GM18909 (cell line): ENCODE data around the gene ANTXRL.
"Not testable (repeated sequence)": the region's sequence is repeated elsewhere in the genome, so short reads cannot be mapped to it uniquely, and the experiment has no call there.

Experiments
- ATAC-seq: cut with Tn5 transposase; IDR thresholded peaks from one replicate; pipeline ENCODE4 v1.9.1; 2021; ENCODE audit warnings: mild to moderate bottlenecking; ENCODE audit not compliant: unreplicated experiment, poor library complexity

ANTXRL gene

DNA sequence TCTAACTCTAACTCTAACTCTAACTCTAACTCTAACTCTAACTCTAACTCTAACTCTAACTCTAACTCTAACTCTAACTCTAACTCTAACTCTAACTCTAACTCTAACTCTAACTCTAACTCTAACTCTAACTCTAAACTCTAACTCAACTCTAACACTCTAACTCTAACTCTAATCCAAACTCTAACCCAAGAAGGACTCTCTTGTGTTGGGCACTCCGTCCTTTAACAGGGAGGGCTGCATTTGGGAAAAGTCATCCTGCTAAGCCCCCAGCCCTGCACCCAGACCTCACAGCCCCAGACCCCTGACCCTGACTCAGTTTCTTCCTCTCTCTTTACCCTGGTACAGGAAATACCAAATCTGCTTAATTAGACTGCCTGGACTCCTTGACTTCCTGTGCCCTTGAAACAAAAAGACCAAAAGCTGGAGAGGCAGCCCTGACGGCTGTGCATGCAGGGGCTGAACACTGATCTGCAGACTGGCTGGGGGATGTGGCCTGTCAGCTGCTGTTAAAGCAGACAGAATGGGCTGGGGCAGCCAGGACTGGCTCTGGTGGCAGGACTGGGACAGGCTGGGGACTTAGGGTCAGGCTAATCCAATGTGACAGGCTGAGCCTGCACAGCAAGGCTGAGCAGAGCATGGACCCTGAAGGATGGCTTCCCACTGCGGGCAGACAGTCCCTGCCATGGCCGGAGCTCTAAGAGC, 14.8 kb upstream of the ANTXRL start:
- ATAC-seq, result not testable (repeated sequence)

DNA sequence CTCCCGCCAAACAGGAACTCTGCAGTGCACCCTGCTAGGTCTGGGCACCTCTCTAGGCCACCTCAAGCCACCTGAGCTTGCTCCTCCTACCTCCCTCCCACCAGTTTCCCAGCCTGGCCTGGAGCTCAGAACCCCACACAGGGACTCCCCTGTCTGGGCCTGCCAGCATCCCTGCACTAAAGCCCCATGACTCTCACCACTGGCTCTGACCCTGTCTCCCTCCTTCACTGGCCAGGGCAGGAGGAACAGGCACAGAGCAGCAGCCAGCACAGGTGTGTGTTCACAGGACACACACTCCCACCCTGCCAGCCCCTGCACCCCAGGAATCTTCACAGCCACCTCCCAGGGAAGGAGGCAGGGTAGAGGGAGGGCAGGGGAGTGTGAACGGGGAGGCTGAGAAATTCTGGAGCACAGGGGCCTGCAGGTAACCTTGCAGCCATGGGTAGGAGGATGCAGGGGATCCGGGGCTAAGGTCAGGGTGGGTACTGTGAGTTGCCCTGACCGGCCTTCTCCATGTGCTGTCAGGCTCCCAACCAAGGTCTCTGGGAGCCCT, 13.9 kb upstream of the ANTXRL start:
- no peak for ATAC-seq

DNA sequence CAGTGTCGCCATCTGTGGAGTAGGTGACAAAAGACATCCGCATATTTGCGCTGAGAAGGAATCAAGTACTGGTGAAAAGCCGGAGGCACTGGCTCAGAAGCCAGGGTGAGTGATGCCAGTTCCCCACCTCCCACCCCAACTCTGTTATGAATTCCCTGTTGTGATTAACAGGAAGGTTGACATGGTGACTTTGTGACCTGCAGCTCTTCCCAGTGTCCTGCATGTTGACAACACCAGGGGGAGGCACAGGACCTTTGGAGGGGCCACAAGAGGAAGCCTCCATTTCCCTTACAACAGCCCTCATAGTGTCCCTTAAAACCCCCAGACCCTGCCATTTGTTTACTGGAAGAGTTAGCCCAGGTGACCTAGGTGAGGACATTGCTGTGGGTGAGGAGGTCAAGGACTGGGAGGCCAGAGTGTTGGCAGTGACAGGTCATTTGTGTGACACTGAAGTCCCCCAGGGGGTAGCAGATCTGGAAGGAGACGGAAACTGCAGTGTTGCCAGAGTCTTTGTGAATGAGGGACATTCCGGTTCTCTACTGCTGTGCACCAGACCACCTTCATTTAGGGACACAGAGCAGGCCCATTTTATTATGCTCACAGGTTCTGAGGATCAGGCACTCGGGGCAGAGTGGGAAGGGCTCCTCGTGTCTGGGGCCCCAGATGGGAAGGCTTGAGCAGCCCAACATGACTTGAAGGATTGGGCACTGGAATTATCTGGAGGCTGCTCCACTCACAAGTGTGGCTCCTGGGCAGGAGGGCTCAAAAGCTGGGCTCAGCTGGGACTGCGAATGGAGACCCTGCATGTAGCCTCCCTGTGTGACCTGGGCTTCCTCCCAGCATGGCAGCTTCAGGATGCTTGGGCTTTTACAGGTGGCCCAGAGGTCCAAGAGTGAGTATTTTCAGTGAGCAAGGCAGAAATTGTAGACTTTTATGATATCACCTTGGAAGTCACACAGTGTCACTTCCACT, 13.0 kb upstream of the ANTXRL start:
- ATAC-seq, result no peak

DNA sequence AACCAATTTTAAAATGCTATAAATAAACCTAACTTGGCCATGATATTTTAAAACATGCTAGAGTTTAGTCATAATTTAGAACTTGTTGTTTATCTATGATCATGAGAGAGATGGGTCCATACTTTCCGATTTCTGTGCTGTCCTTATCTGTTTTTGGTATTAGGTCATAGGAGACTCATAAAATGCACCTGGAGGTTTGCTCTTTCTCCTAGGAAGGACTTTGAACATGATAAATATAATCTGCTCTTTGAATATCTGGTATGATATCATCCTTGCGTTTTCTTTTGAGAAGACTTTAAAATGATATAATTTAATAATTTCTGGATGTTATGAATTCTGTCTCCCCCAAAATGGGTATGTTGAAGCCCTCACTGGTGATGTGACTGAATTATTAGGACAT, 9.0 kb upstream of the ANTXRL start:
- ATAC-seq, result no peak

DNA sequence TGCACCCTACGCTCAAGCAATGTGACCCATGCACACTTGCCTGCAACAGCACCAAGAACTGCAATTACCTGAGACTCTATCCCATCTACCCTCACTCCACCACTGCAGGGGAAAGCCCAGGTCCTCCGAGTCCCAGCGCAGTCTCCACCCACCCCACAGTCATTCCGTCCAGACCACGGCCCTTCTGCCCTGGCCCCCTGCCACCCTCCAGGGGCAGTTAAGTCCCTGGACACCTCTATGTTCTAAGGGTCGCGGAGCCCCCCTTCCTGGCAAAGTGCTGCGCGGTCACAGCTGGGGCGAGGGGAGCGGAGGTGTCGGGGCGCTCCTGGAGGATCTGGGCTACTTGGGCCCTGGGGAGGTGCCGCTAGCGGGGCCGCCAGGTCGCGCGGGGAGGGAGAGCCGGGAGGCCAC, 4.4 kb upstream of the ANTXRL start:
- not testable (repeated sequence) for ATAC-seq

DNA sequence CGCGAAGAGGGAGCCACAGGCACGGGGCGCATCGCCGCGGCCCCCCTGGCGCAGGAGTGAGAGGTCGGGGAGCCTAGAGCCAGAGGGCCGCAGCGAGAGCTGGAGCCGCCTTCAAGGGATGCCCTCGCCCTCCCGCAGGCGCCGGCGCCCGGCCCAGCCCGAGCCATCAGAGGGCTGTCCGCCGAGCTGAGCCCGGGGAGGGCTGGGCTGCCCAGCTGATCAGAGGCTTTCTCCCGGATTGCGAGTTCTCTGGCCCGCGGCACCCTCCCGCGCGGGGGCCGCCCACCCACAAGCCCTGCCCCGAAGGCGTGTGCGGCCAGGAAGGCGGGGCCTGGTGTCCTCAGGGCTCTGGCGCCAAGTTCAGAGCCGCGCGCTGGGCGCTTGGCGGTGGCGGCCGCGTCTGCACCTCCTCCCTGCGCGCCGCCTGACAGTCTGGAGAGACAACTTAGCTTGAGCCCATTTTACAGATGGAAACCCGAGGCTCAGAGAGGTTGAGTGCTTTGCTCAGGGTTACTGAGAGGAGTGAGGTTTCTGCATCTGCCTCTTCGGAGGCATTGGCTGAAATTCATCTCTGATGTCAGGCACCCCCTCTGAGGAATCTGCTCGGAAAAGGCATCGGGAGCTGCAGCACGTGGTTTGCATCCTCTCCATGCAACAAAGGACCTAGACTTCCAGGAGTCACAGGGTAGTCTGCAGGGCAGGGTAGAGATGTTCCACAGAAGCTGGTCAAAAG, 3.8 kb upstream of the ANTXRL start:
- ATAC-seq, result peak; percentile 36

DNA sequence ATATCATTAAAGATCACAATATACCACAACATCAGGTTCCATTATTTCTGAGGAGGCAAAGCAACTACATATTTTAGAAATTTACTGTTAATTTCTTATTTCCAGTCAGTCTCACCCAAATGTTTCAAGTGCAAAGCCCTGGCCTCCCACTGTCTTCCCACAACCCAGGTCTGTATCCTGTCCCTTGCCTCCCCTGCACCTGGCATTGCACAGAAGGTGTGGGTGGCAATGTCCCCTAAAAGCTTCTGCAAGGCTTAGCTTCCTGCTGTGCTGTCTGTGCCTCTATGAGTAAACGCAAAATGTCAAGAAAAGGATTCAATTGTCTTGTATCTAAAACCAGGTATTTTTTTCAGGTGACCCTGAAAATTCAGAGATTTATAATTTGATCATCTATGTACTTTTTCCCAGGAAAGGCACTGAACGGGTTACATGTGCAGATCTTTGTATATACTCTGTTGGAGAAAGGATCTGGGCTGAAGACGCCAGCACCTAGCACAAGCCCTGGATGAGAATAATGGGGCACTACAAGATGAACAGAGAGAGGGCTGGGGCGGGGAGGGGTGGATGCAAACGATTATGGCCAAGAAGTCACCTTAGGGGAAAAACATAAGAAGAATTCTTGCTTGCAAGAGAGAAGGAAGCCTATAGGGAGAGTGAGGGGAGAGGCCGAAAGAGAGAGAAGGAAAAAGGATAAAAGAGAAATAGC, 3.1 kb upstream of the ANTXRL start:
- no peak for ATAC-seq

DNA sequence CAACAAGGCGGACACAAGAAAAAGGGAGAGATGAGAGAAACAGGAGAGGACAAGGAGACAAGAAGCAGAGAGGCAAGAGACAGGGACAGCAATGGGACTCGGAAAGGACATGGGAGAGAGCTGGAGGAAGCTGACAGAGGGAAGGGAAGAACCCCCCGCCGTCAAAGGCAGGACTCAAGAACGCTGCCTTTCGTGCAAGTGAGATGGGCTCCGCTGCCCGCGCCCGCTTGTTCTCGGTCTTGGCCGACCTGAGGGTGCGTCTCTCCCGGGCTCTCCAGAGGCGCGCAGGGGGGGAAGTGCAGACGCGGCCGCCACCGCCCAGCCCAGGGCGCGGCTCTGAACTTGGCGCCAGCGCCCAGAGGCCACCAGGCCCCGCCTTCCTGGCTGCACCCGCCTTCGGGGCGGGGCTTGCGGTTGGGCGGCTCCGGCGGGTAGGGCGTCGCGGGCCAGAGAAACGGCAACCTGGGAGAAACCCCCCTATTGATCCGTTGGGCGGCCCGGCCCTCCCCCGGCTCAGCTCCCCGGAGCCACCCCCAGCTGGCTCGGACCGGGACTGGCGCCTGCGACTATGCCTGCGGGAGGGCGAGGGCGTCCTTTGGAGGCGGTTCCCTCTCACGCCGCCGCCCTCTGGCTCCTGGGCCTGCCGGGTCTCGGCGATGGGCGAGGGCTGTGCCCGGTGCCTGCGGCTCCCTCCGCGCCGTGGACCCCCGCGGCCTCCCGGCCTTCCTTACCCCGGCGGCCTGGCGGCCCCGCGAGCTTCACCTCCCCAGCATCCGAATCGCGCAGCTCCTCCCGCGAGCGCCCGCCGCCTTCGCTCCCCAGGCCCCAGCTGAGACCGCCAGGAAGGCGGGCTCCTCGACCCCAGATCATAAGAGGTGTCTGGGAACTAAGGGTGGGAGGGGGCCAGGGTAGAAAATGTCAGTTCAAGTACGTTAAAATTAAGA, 2.2 kb upstream of the ANTXRL start:
- ATAC-seq, result peak; percentile 96

DNA sequence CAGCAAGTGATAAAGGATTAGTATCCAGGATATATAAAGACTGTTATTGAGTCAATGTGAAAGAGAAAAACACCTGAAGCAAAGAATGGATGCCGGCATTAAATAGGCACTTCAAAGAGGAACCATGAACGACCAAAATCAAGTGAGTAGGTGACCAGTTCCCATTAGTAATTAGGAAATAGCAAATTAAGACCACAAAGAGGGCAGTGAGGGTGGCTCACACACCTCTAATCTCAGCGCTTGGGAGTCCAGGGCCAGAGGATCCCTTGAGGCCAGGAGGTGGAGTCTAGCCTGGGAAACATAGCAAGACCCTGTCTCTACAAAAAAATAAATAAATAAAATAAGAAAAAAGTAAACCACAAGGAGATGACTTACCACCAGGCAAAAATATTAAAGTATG, 1.5 kb upstream of the ANTXRL start:
- no peak for ATAC-seq

DNA sequence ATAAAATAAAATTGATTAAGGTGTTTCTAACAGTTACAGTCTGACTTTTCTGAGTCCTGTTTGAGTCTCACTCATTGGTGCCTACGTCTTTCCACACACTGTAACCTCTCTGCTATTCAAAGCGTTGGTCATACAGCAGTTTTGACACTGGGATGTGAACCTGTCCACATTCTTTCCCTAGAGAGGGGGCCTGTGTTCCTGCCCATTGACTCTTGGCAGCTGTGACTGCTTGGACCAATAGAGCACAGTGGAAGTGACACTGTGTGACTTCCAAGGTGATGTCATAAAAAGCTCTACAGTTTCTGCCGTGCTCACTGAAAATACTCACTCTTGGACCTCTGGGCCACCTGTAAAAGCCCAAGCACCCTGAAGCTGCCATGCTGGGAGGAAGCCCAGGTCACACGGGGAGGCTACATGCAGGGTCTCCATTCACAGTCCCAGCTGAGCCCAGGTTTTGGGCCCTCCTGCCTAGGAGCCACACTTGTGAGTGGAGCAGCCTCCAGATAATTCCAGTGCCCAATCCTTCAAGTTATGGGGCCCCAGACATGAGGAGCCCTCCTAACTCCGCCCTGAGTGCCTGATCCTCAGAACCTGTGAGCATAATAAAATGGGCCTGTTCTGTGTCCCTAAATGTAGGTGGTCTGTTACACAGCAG, 704 bp upstream of the ANTXRL start:
- no peak for ATAC-seq

DNA sequence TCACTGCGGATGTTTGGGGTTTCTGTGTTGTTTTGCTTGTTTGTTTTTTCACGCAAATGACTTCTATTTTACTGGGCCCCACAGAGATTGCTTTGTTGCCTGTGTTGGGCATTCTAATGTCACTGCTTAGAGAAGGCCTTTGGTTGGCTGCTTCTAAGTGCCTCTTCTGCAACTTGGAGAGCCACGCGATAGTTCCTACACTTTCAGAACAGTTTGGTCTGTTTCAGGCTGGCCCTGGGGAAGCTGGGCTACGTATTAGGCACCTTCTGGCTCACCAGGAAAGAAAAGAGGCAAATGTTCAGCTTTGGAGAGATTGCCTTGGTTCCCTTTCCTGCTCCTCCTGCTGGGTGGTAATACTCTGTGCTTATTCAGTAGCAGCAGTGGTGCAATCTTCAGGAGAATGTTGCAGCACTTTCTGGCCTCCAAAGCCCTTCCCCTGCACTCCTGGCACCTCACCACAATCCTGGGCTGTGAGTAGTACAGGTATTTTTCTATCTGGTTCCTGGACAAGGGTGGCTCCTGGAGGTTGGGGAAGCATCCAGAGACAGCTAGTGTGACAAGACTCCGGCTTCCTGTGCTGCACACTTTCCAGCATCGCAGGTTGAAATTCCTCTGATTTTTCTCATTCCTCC, 1.2 kb downstream of the ANTXRL start:
- no peak for ATAC-seq

DNA sequence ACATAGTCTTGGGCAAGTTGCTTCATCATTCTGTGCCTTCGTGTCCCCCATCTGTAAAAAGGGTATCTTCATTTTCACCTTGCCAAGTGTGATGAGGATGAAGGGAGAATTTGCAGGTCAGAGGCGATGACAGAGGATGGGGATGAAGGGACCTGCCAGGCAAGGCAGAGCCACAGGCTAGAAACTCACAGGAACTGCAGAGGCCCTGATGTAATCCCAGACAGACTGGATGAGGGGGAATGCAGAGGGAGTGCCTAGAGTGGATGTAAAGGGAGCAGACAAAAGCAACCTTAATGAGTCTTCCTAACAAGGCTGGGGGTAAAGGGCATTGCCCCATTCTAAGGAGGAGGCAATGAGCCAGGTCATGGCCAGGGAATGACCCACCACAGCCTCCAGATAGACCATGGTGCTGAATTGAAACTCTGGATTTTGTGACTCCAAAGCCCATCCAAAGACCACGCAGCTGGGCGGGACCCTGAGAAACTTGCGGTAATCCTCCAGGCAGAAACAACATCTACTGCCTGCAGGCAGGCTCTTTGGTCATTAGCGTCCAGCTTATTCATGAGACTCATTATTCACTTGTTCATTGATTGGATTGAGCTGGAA, 1.9 kb downstream of the ANTXRL start:
- no peak for ATAC-seq

DNA sequence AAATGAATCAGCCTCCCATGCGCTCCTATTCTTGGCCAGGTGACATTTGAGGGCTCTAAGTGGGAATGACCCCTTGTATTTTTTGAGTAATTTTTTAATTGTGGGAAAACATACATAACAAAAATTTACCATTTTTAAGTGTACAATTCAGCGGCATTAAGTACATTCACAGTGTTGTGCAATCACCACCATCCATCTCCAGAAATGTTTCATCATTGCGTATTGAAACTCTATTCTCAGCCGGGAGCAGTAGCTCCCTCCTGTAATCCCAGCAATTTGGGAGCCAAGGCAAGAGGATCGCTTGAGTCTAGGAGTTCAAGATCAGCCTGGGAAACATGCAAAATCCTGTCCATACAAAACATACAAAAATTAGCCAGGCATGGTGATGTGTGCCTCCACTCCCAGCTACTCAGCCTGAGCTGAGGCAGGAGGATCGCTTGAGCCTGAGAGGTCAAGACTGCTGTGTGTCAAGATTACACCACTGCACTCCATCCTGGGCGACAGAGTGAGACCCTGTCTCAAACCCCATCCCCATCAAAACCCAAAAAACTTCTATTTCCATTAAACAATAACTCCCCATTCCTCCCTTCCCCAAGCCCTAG, 2.5 kb downstream of the ANTXRL start:
- no peak for ATAC-seq

DNA sequence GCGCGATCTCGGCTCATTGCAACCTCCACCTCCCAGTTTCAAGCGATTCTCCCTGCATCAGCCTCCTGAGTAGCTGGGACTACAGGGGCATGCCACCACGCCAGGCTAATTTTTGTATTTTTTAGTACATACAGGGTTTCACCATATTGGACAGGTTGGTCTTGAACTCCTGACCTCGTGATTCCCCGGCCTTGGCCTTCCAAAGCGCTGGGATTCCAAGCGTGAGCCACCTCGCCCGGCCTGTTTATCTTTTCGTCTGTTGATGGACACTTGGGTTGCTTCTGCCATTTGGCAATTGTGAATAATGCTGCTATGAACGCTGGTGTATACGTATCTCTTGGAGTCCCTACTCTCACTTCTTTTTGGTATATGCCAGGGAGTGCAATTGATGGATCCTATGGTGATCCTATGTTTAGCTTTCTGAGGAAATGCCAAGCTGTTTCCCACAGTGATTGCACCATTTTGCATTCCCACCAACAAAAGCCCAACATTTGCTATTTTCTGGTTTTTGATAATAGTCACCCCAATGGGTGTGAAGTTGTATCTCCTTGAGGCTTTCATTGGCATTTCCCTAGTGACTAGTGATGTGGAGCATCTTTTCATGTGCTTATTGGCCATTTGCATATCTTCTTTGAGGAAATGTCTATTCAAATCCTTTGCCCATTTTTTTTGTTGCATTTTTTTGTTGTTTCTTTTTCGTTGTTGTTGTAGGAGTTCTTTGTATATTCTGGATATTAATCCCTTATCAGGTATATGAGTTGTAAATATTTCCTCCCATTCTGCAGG, 3.5 kb downstream of the ANTXRL start:
- ATAC-seq, result no peak

DNA sequence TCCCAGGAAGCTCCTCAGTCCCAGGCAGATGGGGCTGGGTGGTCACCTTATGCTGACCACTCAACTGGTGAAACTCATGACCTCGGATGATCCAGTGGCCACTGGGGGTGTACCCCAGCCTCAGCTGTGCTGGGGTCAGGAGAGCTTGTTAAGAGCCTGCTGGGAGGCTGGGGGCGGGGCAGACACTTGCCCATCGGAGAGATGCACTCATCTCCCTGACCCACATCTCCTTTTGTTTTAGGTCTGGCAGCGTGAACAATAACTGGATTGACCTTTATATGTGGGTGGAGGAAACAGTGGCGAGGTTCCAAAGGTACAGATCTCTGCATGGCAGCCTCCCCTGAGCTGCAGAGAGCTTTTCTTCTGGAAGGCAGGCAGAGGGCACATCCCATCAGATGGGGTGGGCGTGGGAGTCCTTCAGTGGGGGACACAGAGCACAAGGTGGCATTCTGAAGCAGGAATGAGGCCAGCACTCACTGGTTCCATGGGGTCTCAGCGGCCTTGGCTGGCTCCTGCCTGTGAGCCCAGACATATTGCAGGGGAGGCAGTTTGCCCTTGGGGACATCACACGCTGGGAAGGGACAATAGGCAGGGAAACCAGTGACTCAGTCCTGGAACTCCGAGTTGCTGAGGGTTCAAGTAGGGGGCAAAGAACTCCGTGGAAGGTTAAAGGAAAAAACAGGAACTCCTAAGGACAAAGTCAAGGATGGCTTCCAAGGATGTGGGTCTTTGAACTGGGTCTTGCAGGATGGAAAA, 5.2 kb downstream of the ANTXRL start:
- no peak for ATAC-seq

DNA sequence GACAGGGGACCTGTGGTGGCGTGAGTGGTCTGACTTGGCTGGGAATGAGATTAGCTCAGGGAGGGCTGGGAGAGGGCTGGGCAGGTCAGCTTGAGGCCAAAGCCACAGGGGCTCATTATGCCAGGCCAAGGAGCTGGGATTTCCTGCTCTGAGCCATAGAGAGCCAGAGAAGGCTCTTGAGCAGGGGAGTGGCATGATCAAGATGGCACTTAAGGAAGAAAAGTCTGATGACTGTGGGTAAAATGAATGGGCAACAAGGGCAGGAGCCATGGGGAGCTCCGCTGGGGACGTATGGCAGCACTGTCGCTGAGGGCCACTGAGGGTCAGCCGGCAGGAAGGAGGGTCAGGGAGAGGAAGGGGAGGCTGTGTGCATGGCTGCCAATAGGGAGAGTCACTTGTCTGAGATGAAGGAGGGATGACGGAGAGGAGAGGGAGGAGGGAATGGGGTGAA, 5.8 kb downstream of the ANTXRL start:
- no peak for ATAC-seq
